Retina (tissue), 1 donor: Measurements from ENCODE around the gene WDFY4.

Experiments used
- DNase-seq: peaks from one replicate; pipeline ENCODE4 v3.0.0-alpha.2; 2016

WDFY4 gene

DNA sequence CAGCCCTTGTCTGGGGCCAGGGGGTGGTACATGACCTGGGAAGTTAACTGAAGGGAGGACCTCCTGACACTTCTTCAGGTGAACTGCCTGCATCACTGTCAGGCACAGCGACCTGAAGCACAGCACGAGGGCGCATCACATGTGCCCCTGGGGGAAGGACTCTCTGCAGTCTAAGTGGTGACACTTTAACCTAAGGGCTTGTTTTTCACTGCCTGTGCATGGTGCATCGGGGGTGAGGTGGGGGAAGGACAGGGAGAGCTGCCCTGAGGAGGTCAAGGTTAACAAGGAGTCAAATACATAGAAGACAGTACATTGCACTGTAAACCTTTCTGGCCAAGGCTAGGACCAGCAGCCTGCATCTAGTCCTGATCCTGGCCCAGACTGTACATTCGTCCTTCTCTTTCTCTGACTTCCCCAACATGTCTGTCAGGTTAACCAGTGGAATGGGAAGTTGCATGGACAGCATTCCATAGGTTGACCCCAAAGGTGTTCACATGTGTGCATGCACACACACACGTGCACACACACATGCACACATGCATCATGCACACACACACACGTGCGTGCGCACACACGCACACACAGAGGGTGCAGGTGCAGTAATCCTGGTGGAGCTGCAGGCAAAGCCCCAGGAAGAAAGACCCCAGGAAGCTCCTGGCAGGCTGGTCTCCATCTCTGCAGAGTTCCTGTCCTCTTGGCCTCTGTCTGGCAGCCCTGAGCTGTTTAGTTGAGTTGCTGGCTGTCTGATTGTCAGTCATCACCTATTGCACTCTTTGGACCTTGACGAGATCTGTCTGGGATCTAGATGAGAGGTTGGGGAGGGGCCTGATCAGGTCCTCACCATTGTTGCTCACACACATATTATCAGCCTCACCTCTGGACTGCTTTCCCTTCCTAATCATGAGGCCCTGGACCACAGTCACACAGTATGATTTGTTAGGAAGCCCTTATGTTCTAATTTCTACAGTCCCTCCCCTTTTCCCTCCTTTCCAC is 37.8 kb downstream of the WDFY4 start:
- DNase-seq: no peak

DNA sequence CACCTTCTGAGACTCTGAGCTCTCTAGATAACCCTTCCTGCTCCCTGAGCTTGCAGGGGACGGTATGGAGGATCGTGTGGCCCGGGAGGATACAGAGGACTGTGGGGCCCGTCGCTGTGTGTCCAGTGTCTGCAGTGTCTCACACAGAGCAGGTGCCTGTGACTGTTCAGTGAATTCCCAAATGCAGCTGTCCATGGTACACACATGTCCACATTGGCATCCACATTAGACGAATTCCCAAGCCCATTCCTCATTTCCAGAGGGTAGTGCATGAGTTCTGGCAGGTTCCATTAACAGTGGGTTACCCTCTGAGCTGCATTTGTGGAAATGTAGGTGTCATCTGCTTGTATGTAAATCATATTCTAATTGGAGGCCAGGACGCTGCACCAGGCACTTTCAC is 39.5 kb downstream of the WDFY4 start:
- DNase-seq: no peak

DNA sequence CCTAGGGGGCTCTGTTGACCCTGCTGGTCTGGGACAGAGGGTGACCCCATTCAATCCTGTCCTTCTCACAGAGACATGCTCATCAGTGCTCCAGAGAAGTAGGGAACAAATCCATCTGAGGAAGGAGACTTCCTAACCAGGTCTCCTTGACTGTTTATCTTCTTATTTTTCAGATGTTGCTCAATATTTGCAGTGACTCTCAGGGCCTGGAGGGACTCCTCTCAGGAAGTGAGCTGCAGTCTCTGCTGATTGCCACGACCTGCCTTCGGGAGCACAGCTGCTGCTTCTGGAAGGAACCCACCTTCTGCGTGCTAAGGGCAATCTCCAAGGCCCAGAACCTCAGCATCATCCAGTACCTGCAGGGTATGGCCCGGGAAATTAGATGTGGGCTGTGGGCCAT is 41.0 kb downstream of the WDFY4 start:
- no peak for DNase-seq

DNA sequence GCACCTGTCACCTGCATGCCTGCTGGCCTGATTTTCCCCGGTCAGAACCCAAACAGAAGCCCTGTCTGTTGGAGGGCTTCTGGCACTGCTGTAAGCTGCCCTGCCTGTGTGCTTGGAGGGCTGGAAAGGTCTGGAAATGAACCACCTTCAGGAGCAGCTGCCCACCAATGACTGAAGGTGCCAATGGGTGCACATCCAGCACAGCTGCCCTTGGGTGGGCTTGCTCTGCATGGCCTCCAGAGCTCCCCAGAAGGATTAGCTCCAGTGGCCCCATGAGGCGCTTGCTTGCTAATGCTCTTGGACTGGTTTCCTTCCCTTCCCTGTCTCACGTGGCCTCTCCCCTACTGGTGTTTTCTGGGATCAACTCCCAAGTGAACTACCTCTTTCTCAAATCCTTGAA is 43.2 kb downstream of the WDFY4 start:
- DNase-seq: no peak

DNA sequence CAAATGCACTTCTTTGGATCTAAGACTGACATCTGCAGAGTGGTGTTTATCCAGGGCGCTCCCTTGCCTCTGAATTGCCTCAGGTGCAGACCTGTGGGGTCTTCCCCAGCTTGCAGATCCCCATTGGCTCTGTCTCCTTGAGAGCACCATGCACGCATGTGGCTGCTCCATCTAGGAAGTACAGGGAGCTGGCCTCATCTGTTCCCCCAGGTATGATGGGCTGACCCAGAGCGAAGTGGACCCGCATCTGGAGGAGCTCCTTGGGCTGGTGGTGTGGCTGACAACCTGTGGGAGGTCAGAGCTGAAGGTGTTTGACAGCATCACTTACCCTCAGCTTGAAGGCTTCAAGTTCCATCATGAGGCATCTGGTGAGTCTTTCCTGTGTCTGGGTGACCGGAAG is 44.5 kb downstream of the WDFY4 start:
- DNase-seq: no peak

DNA sequence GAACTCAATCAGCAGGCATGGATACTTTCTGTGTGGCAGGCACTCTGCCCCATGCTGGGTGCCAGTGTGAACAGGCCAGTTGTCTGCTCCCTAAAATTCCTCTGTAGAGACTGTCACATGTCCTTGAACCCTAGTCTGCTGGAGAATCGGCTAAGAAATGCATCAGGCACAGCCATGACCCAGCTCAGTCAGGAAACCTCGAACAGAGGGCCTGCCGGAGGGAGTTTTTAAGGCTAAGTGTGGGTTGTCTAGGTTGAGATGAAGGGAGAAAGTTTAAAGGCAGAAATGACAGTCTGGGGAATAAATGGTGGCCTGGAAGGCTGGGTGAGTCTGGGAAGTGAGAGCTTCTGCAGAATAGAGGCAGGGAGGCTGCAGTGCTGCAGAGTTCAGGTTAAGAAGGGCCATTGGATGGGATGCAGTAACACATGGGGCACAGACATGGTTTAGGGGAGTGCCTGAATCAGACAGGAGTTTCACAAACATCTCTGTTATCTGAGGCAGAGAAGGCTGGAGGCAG is 45.3 kb downstream of the WDFY4 start:
- DNase-seq: no peak

DNA sequence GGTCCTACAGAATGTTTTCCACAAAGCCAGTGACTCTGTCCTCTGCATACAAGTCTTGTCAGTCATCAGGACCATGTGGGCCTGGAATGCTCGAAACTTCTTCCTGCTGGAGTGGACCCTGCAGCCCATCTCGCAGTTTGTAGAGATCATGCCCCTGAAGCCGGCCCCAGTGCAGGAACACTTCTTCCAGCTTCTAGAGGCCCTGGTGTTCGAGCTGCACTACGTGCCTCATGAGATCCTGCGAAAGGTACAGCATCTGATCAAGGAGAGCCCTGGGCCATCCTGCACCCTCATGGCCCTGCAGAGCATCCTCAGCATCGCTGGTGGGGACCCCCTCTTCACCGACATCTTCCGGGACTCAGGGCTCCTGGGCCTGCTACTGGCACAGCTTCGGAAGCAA is 46.5 kb downstream of the WDFY4 start:
- DNase-seq: no peak

DNA sequence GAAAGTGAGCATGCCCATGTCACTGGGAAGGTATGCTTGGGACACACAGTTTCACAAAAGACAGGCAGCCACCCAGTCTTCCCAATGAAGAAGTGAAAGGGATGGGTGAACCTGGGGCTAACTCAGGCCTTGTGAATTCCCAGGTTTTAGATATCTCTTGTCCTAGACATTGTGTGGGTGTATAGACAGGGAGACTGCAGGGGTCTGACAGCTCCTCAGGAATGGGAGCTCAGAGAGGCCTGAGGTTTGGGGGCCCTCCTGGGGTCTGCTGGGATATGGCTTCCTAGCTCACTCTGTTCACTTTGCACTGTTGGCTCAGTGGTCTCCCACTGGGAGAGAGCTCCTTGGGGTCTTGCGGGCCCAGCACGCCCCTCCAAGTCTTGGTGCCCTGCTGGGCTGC is 47.0 kb downstream of the WDFY4 start:
- DNase-seq: no peak

DNA sequence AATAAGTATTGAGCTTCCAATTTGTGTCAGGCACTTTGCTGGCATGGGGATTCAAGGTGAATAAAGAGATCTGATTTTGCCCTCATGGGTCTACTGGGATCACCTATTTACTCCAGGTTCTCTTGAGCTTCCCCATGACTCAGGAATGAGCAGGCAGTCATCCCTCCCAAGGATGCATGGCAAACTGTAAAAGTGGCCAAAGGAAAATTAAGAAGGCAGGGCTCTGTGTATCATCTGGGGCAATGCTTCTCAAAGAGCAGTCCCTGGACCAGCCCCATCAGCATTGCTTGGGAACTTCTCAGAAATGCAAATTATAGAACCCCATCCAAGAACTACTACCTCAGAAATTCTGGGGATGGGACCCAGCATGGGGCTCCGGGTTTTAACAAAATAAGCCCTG is 48.7 kb downstream of the WDFY4 start:
- DNase-seq: no peak

DNA sequence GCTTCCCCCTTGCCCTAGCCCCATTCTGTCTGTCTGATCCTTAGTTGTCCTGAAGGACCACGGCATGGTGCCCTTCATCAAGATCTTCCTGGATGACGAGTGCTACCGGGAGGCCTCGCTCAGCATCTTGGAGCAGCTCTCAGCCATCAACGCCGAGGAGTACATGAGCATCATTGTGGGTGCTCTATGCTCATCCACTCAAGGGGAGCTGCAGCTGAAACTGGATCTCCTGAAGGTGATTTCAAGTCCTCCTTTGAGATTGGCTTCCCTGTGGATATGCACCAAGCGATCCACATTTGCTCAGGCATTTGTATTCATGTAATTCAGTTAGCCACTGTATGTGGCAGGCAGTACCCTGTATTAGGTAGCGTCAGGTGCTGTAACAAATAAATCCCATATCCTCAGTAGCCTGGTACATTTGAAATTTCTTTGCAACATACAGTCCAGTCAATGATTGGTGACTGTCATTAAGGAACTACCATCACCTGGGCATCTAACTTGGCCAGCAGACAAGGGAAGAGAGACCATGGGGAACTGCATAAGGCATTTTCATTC is 51.2 kb downstream of the WDFY4 start:
- no peak for DNase-seq

DNA sequence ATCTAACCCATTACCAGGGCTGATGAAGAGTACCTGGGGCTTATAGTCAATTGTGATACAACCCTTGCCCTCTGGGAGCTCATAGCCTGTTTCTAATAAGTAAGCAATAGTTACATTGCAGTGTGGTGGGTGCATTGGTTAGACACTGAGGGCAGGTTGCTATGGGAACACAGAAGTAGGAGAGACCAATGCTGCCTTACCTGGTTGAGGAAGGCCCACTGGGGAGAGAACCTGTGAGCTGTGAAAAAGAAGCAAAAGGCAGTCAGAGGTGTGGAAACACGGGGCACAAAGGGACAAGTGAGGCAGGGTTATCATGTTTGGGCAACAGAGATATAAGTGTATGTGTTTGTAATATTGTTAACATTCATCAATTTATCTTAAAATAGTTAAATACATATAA is 51.9 kb downstream of the WDFY4 start:
- DNase-seq: no peak

DNA sequence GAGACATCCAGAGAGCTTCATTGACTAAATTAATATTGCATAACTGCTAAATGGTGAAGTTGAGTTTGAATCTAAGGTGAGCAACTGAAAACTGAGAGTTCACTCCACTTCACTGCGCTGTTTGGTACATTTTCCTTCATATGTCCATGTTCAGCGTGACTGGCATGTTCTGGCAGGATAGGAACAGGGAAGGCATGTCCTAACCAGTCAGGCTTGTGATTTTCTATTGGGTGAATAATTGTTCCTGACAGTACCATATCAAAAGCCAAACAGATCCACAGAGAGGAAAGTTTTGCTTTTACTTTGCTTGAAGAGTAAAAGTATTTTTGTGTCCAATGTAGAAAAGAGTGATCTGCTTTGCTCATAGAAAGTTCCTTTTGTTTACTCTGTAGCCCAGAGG is 53.2 kb downstream of the WDFY4 start:
- DNase-seq: peak; percentile 45

DNA sequence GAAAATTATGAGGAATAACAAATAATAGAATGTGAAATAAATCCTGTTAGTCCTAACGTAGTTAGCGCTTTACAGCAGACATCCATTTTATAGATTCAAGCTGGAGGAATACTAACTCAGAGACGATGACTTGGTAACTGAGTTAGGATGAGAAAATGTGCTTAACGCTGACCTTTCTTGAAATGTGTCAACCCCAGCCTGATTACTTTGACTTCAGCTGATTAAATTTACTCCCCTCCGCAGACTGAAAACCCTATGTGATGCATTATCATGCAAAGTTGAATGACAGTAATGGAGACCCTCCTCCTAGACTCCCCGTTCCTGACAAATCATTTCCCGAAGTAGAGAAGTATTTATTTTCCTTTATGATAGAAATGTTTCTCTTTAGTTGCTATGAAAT is 54.5 kb downstream of the WDFY4 start:
- DNase-seq: no peak

DNA sequence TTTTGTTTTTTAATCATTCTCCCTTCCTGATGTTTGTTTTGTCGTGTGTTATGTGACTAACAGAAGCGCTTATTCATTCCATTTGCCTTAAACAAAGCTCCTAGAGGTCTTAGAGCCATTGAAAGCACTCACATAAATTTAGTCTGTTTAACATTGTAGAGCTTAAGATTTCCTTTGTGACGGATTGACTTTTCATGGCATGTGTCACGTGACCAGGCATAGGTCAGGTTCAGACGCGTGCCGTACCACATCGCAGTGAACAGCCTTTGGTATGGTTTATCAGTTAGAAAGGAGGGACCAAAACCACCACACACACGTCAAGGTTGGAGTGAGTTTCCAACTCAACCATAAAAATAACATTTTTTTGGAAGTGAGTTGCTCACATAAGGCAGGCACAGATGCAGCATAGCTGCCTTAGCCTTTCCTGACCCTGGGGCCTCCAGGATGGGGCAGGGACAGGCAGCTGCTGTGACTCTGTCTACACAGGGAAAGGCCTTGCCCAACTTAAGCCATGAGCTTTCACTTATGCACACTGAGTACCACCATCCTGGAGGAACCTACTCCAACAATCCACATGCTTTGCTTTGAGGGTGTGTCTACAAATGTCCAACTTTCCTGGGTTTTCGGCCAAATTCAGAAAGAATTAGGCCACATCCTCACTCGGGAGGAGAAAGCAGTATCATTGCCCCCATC is 55.5 kb downstream of the WDFY4 start:
- DNase-seq: no peak

DNA sequence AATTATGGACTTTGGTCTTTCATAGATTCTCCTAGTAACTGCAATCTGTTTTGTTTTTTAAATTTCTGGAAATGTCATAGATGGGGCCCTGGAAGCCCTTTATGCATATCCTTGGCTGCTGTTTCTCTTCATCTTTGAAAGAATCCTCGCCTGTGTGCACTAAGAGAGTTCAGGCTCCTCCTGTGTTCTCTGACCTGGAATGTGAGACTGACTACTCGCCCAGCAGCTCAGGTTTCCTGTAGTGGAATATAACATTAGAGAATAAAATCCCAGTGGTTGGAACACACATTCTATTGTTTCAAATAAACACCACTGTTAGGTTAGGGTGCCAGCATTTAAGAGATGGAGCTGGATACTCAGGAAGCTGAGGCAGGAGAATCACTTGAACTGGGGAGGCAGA is 56.3 kb downstream of the WDFY4 start:
- no peak for DNase-seq

DNA sequence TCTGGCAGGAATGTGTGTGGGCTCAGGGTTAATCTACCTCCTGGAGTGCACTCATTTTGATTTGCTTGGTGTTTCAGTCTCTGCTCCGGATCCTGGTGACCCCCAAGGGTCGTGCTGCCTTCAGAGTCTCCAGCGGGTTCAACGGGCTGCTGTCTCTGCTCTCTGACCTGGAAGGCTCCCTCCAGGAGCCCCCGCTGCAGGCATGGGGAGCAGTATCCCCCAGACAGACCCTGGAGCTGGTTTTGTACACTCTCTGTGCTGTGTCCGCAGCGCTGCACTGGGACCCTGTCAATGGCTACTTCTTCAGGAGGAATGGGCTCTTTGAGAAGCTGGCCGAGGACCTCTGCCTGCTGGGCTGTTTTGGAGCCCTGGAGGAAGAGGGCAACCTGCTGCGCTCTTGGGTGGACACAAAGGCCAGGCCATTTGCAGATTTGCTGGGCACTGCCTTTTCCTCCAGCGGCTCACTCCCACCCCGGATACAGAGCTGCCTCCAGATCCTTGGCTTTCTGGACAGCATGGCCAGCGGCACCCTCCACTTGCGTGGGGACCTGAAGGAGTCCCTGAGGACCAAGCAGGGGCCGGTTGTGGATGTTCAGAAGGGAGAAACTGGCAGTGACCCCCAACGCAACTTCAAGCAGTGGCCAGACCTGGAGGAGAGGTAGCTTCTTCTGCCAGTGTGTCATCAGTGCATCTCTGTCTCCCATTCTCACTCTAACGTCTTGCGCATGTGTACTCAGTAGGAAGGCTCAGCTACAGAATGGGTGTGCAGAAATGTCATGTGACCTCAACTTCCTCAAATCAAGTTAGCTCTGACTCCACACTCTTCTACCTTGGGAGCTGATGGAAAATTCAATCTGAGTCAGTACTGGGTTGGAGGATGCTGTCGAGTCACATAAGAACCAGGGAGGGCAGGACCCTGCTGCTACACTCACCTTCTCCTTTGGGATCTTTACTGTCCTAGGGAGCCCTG is 58.5 kb downstream of the WDFY4 start:
- no peak for DNase-seq

DNA sequence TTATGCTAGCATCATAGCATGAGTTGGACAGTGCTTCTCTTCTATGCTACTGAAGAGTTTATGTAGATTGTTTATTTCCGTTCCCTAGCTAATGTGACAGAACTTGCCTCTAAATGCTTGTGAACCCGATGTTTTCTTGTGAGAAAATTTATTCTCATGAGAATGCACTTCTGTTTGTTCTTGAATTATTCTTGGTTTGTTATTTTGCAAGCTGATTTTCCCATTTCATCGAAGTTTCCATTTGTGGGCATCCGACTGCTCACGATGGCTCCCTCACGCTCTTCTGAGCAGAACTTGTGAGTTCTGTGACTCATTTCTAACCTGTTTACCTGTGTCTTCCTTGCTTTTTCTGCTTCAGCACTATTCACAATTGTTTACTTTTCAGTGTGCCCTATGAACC is 59.9 kb downstream of the WDFY4 start:
- DNase-seq: no peak

DNA sequence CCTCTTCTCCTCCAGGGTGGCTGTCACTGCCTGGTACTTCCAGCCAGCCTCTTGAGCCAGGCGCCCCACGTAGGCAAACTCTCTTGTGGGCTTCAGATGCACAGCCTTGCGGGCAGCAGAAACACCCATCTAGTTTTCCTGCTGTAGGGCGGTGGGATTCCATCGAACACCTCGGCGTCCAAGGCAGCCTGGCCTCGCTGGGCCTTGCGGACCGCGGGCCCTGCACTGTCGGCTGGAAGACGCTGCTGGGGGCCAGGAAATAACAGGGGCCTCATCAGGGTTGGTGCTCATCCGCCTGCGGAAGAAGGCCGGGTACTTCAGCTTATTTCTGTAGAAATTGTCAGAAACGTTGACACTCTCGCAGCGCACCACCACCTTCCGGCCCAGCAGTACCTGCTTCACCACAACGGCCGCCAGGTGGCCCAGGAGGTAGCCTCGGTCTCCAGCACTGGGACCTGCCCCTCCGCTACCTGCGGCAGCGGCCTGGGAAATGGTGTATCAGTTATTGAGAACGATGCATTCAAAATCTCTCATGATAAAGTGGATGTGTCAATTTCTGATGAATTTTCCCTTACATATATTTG is 61.1 kb downstream of the WDFY4 start:
- no peak for DNase-seq

DNA sequence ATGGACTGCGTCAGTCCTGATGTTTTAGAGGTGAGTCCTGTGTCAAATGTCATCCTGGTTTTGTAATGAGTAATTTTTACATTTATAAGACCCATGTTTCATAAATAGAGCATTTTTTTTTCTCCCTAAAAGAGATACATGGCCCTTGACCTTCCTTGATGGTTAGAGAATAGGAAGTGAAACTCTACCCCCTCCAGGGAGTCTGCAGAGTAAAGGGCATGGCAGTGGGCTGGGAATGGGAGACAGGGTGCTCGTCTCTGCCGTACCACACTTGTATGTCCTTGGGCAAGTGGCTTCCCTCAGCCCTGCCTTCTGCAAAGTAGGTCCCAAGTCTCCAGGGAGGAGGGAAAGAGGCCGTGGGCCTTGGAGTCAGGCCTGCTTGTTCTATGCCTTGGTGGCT is 63.9 kb downstream of the WDFY4 start:
- no peak for DNase-seq

DNA sequence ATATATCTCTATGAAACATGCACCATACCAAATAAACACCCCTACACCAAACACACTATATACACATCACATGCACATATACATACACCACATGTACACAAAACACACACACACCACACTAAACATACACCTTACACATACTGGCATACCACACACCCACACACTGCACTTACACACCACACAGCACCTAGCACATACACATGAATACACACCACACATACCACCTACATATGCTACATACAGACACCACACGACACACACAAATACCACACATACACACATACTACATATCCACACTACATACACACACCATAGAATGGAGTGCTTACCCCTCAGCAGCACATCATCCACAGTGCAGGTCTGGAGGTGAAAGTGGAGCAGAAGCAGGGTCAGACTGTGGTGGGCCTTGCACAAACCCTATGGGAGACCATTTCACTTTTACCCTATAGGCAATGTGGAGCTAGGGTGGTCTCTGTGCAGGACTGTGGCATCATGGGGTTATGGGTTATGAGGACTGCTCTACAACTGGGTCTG is 64.6 kb downstream of the WDFY4 start:
- no peak for DNase-seq

DNA sequence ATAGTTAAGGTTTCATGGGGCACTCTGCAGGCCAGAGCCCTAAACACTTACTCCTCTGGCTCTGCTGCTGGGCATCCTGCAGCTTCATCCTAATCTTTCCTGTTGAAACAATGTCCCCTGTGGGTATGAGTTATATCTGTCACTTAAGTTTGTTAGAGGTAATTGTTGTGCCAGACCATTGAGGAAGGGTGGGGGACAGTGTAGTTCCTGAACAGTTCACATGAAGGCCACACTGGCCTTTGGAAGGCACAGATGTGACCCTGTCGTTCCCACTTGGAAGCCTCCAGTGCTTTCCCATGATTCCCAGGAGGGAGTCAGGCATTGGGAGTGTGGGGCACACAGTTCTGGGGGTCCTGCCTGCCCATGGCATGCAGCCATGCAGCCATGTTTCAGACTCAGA is 65.3 kb downstream of the WDFY4 start:
- no peak for DNase-seq

DNA sequence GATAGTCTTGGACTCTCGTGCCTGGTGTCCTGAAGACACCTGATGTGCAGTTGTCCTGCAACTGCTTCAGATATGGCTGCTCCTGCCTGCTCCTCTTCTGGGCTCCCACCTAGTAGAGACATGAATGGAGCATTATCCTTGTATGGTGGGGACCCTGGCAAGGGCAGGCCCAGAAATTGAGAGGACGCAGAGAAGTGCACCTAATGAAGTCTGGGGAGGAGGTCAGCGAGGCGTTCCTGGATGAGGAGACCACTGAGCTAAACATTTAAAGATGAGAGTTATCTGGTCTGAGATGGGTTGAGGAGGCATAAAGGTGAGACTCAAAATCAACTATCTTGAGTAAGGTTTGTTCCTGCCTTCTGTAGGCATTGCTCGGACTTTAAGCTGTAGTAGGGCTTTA is 66.3 kb downstream of the WDFY4 start:
- no peak for DNase-seq
